ENCODE data around the gene ANKRD35. TPM values are rescaled to one million over a fixed set of nuclear protein-coding genes. Genes with fewer than 3 reads are reported as not detected.
A peak's percentile ranks its signal among the peaks of the same experiment; 100 is the strongest.

ANKRD35 gene
- total and polyA plus RNA-seq, 9 of the 15 experiments (the other 6 are each of a cell fraction or from before 2014, with no cell fraction given), result 0.07 to 0.14 (median 0.07) TPM; not detected in 5

- TF ChIP-seq NR2C1 (IDR thresholded peaks at IDR 0.05) (0 out of 2 replicates have a peak, but pooled peaks have one; percentile 43), NR2C1 (tag; IDR thresholded peaks at IDR 0.05) (no peak), ZNF140 (CRISPR knock-in tag; IDR thresholded peaks at IDR 0.05) (no peak), ZBTB7A (IDR thresholded peaks at IDR 0.05; ENCODE audit: borderline replicate concordance, control insufficient read depth, low read depth, low read length) (peak; percentile 86), PRPF4 (IDR thresholded peaks at IDR 0.05; ENCODE audit: insufficient read depth, low read depth, low read length, poor library complexity, severe bottlenecking) (no peak), MTA3 (IDR thresholded peaks at IDR 0.05; ENCODE audit: borderline replicate concordance) (peak; percentile 72; the same call in 1 of the 2 replicates), TBP (optimal IDR thresholded peaks at IDR 0.05; ENCODE audit: low read depth, low read length) (peak; percentile 63), ZNF224 (CRISPR knock-in tag; IDR thresholded peaks at IDR 0.05) (no peak), DLX4 (CRISPR knock-in tag; IDR thresholded peaks at IDR 0.05) (no peak), GATAD2B (IDR thresholded peaks at IDR 0.05; ENCODE audit: borderline replicate concordance) (peak; percentile 73; the same call in 1 of the 2 replicates), ZNF121 (CRISPR knock-in tag; conservative IDR thresholded peaks at IDR 0.05) (no peak), NRF1 (conservative IDR thresholded peaks at IDR 0.05 in 1 of 2, IDR thresholded peaks at IDR 0.05 in 1 of 2) (peak; percentile 41 to 47; a peak in 3 of 4 replicates), HNRNPUL1 (IDR thresholded peaks at IDR 0.05; ENCODE audit: low read length) (no peak), ARID3B (CRISPR knock-in tag; IDR thresholded peaks at IDR 0.05; ENCODE audit: borderline replicate concordance) (no peak), POLR2H (tag; IDR thresholded peaks at IDR 0.05; ENCODE audit: low read depth) (0 out of 2 replicates have a peak, but pooled peaks have one; percentile 48), BCOR (IDR thresholded peaks at IDR 0.05) (peak; percentile 31; the same call in 1 of the 2 replicates), ZNF143 (CRISPR knock-in tag; IDR thresholded peaks at IDR 0.05) (no peak), NCOA6 (IDR thresholded peaks at IDR 0.05) (no peak), LARP7 (IDR thresholded peaks at IDR 0.05) (no peak), NFE2L1 (tag; IDR thresholded peaks at IDR 0.05; ENCODE audit: borderline replicate concordance, low read depth) (no peak), MAFK (IDR thresholded peaks at IDR 0.05; ENCODE audit: low read length) (no peak), RBM22 (IDR thresholded peaks at IDR 0.05; ENCODE audit: low read depth, low read length, poor library complexity, severe bottlenecking) (peak; percentile 86), KDM2B (CRISPR knock-in tag; IDR thresholded peaks at IDR 0.05) (peak; percentile 53; the same call in 1 of the 2 replicates)
- TF ChIP-seq, protein P1, sequence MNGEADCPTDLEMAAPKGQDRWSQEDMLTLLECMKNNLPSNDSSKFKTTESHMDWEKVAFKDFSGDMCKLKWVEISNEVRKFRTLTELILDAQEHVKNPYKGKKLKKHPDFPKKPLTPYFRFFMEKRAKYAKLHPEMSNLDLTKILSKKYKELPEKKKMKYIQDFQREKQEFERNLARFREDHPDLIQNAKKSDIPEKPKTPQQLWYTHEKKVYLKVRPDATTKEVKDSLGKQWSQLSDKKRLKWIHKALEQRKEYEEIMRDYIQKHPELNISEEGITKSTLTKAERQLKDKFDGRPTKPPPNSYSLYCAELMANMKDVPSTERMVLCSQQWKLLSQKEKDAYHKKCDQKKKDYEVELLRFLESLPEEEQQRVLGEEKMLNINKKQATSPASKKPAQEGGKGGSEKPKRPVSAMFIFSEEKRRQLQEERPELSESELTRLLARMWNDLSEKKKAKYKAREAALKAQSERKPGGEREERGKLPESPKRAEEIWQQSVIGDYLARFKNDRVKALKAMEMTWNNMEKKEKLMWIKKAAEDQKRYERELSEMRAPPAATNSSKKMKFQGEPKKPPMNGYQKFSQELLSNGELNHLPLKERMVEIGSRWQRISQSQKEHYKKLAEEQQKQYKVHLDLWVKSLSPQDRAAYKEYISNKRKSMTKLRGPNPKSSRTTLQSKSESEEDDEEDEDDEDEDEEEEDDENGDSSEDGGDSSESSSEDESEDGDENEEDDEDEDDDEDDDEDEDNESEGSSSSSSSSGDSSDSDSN (IDR thresholded peaks at IDR 0.05; ENCODE audit: borderline replicate concordance in 1 of 2, low read depth in 2 of 2, low read length in 2 of 2), result peak; percentile 84 to 87; a peak in 3 of 4 replicates
- TF ChIP-seq, protein P2, sequence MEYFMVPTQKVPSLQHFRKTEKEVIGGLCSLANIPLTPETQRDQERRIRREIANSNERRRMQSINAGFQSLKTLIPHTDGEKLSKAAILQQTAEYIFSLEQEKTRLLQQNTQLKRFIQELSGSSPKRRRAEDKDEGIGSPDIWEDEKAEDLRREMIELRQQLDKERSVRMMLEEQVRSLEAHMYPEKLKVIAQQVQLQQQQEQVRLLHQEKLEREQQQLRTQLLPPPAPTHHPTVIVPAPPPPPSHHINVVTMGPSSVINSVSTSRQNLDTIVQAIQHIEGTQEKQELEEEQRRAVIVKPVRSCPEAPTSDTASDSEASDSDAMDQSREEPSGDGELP (CRISPR knock-in tag; IDR thresholded peaks at IDR 0.05; ENCODE audit: borderline replicate concordance), result peak; percentile 92
Measured at GRCh38 chr1:145845514-145846161, 40.0 kb downstream of the ANKRD35 start, which contains the start of gene NUDT17 (continued).
